PC-9 (cell line): ENCODE results near the gene PRCC. TPM values are rescaled to one million over a fixed set of nuclear protein-coding genes. Genes with fewer than 3 reads are reported as not detected.

Source experiments
- BruUV-seq: library from RNA; stranded (reverse); fragments of 400-500 nt; replicated peaks from 2 replicates; lab custom pipeline; 2021; lab: Mats Ljungman, UMichigan
- CTCF ChIA-PET: fragments of 300-600 bp; sonication (Branson Sonifier 250); formaldehyde crosslinking; loops from one replicate; lab custom pipeline; 2022; ENCODE audit warnings: antibody characterized with exemption; lab: Charles Lee
- POLR2A ChIA-PET: fragments of 300-600 bp; sonication (Branson Sonifier 250); formaldehyde crosslinking; loops from one replicate; lab custom pipeline; 2022; ENCODE audit warnings: antibody characterized with exemption; ENCODE audit not compliant: unreplicated experiment; lab: Charles Lee
- DNase-seq, 2 experiments: peaks; one replicate each; pipeline versions ENCODE4 v3.0.0 to v3.0.0-alpha.2; 2015 to 2022; ENCODE audit warnings: mixed read lengths in 1 of 2
- H2AFZ ChIP-seq: fragments of 200-600 bp; sonication (generic); 2 replicates; pipeline ENCODE4 v1.8.1; 2017; ENCODE audit warnings: antibody characterized with exemption
- H3F3A ChIP-seq: fragments of 200-600 bp; sonication (generic); 2 replicates; pipeline ENCODE4 v1.8.1; 2017; ENCODE audit warnings: antibody characterized with exemption, mild to moderate bottlenecking, low read depth; ENCODE audit not compliant: insufficient read depth
- H3K27ac ChIP-seq: fragments of 200-600 bp; sonication (generic); 2 replicates; pipeline ENCODE4 v1.6.1; 2016; ENCODE audit warnings: mixed run types
- H3K27me3 ChIP-seq: fragments of 200-600 bp; sonication (generic); 2 replicates; pipeline ENCODE4 v1.6.1; 2016; ENCODE audit warnings: low read depth, mixed run types; ENCODE audit not compliant: insufficient read depth
- H3K36me3 ChIP-seq: fragments of 200-600 bp; sonication (generic); 2 replicates; pipeline ENCODE4 v1.6.1; 2016; ENCODE audit warnings: low read depth, mixed run types
- H3K4me1 ChIP-seq: fragments of 200-600 bp; sonication (generic); replicated peaks from 2 replicates; pipeline ENCODE4 v1.6.1; 2016; ENCODE audit warnings: mixed run types; ENCODE audit not compliant: insufficient read depth
- H3K4me2 ChIP-seq: fragments of 200-600 bp; sonication (generic); 2 replicates; pipeline ENCODE4 v1.6.1; 2017; ENCODE audit warnings: mixed run types
- H3K4me3 ChIP-seq: fragments of 200-600 bp; sonication (generic); 2 replicates; pipeline ENCODE4 v1.6.1; 2016; ENCODE audit warnings: mixed run types
- H3K79me2 ChIP-seq: fragments of 200-600 bp; sonication (generic); 2 replicates; pipeline ENCODE4 v1.6.1; 2017; ENCODE audit warnings: low read depth, mixed run types
- H3K9me2 ChIP-seq: fragments of 200-600 bp; sonication (generic); 2 replicates; pipeline ENCODE4 v1.8.1; 2017; ENCODE audit warnings: mild to moderate bottlenecking; ENCODE audit not compliant: insufficient read depth
- H3K9me3 ChIP-seq: fragments of 200-600 bp; sonication (generic); 2 replicates; pipeline ENCODE4 v1.8.1; 2016; ENCODE audit warnings: low read depth; ENCODE audit not compliant: insufficient read depth
- H4K20me1 ChIP-seq: fragments of 200-600 bp; sonication (generic); 2 replicates; pipeline ENCODE4 v1.8.1; 2017; ENCODE audit not compliant: insufficient read depth
- CTCF ChIP-seq: fragments of 200-600 bp; sonication (generic); conservative IDR thresholded peaks from 2 replicates; pipeline ENCODE4 v1.6.1; 2017; ENCODE audit warnings: mixed run types, antibody characterized with exemption, mild to moderate bottlenecking, moderate library complexity
- EZH2 ChIP-seq: fragments of 200-600 bp; sonication (generic); IDR thresholded peaks from 2 replicates; pipeline ENCODE4 v1.8.0; 2017; ENCODE audit warnings: antibody characterized with exemption, low read depth
- intact Hi-C: fragments of 100-400 bp; cut with micrococcal nuclease; formaldehyde crosslinking; loops from one replicate; pipeline ENCODE4 v1.10.0; 2022; ENCODE audit not compliant: unreplicated experiment
- total RNA-seq: library from RNA; stranded (reverse); gene quantifications from 2 replicates; pipeline ENCODE4 v1.2.3, GENCODE V29; 2021

The PRCC gene
- total RNA-seq, 1 experiment from 2014 or later: 56.6 TPM

GRCh38 chr1:156786640-156787039 is 19.3 kb downstream of the PRCC start:
- BruUV-seq: no TSS peak
- CTCF ChIA-PET: no interaction called here
- peaks cover 11% of the 10 kb centered on the region for H3K79me2 ChIP-seq

GRCh38 chr1:156788136-156788535 is 20.8 kb downstream of the PRCC start:
- Histone ChIP-seq H3K27ac (no peak overlapping the region), H3K4me3 (no peak overlapping the region), H3F3A (peaks cover 10% of the 10 kb centered on the region; the same call in 1 of the 2 replicates), H4K20me1 (peaks cover 27% of the 10 kb centered on the region), H3K27me3 (no peaks in the 10 kb centered on the region), H3K4me1 (no peaks in the 10 kb centered on the region), H3K36me3 (peaks cover 25% of the 10 kb centered on the region), H2AFZ (no peak overlapping the region), H3K4me2 (no peak overlapping the region), H3K9me2 (no peaks in the 10 kb centered on the region), H3K9me3 (no peaks in the 10 kb centered on the region), H3K79me2 (peaks cover 3% of the 10 kb centered on the region)
- intact Hi-C loops: no loop called here
- TF ChIP-seq CTCF (no peak), EZH2 (no peak)
- POLR2A ChIA-PET: interaction anchor here (0.7 kb wide), 1 partner anchor 89 kb away, joined by 9 read pairs; no protein-coding TSS in a partner anchor
- no peak for DNase-seq
- BruUV-seq: no TSS peak
- CTCF ChIA-PET: no interaction called here

More at GRCh38 chr1:156786640-156787039, 19.3 kb downstream of the PRCC start:
- TF ChIP-seq CTCF: no peak
- no peak overlapping the region for H3K4me2 ChIP-seq
- DNase-seq: no peak
- POLR2A ChIA-PET: no interaction called here
- H3K9me3 ChIP-seq: no peaks in the 10 kb centered on the region
- peaks cover 32% of the 10 kb centered on the region for H3K36me3 ChIP-seq
- no peak overlapping the region for H3K27ac ChIP-seq
- no peaks in the 10 kb centered on the region for H3K27me3 ChIP-seq
- H4K20me1 ChIP-seq: peaks cover 34% of the 10 kb centered on the region
- H3K9me2 ChIP-seq: no peaks in the 10 kb centered on the region
- no peak overlapping the region for H2AFZ ChIP-seq
- H3K4me1 ChIP-seq: no peaks in the 10 kb centered on the region
- peaks cover 6% of the 10 kb centered on the region; the same call in 1 of the 2 replicates for H3F3A ChIP-seq
- intact Hi-C loops: no loop called here
- H3K4me3 ChIP-seq: no peak overlapping the region

- Histone ChIP-seq H4K20me1 (peaks cover 24% of the 10 kb centered on the region), H3K4me3 (no peak overlapping the region), H3K9me3 (no peaks in the 10 kb centered on the region), H3K4me2 (no peak overlapping the region), H3K27me3 (no peaks in the 10 kb centered on the region), H3K27ac (no peak overlapping the region), H3F3A (peaks cover 17% of the 10 kb centered on the region; the same call in 1 of the 2 replicates), H3K9me2 (no peaks in the 10 kb centered on the region), H3K36me3 (peaks cover 22% of the 10 kb centered on the region), H2AFZ (no peak overlapping the region), H3K79me2 (no peaks in the 10 kb centered on the region), H3K4me1 (no peaks in the 10 kb centered on the region)
- POLR2A ChIA-PET: no interaction called here
- TF ChIP-seq CTCF (no peak), EZH2 (no peak)
- no peak for DNase-seq
- CTCF ChIA-PET: interaction anchor here (0.6 kb wide), 1 partner anchor 103 kb away, joined by 7 read pairs; no protein-coding TSS in a partner anchor
- no TSS peak for BruUV-seq
- intact Hi-C loops: no loop called here
These were observed 22.4 kb downstream of the PRCC start for GRCh38 chr1:156789621-156790318.
